Superior temporal gyrus (tissue), 1 donor: Measurements from ENCODE around the gene ASAH2.
"Not testable (repeated sequence)": the region's sequence is repeated elsewhere in the genome, so short reads cannot be mapped to it uniquely, and the experiment has no call there.

Experiments
- DNase-seq: peaks from one replicate; pipeline ENCODE4 v3.0.0-alpha.2; 2016; ENCODE audit errors: extremely low spot score

ASAH2 gene

DNA sequence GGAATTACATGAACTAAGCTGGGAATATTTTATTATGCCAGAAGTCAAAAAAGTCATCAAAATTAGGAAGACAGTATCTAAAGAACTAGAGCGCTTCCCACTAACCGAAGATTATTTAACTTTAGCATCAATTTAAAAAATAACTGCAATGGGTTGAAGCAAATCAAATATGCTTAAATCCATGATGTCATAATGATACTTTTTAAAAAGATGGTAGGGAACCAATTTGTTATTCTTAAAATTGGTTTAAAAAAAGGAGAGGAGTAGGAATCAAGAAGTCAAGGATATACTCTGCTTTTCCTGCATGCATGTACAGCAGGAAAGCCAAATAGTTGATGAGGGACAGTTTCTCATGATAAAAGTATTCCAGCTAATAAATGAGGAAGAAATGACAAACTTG is 3.2 kb upstream of the ASAH2 start:
- no peak for DNase-seq

DNA sequence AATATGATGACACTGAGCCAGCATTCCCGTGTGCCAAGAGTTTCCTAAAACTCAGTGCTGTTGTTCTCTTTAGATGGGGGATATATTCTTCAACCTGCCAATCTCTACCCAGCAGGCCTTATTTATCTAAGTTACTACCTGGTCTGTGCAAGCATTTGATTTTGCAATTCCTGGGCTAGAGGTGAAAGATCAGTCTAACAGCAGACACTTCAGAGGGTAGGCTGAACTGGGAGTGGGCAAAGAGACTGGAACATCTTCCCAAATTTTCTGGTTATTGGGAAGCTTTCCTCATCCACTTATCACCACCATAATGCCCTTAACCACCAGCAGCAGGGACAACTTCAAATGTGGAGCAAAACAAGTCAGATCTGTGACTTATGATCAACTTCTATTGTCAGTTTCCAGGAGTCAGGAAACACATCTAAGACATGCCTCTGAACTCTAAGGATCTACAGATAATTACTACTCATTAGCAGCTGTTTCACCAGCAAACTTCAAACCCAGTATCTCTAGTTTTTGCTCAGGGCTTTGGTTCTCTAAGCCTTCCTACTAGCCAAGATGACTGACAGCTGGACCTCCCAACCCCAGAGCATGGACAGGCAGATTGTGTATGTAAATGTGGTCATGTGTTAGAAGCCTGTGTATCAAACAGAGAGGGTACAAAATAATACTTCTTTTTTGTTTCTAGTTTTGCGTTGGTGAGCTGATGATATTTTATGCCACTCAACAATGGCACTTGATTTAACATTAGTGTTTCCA is 1.0 kb downstream of the ASAH2 start:
- DNase-seq = no peak

- no peak for DNase-seq
These were observed 2.7 kb downstream of the ASAH2 start for GRCh38 chr10:50248598-50248997.

DNA sequence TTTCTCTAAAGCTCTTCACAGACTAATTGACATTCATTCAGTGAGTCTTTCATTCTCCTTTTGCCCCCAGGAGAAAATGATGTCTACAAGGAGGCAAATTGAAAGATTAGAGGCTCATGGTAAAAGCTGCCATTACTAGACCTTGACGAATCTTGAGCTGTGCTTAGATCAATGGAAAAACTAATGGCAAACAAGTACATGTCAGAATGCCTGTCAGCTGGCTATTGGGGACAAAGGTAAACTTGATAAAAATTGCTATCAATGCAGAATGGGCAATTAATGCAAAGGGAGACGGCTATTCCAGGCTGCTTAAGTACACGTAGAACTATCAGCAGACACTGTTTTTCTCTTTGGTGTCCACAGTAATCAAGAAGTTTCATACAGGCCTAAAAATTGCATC is 3.3 kb downstream of the ASAH2 start:
- DNase-seq = no peak

DNA sequence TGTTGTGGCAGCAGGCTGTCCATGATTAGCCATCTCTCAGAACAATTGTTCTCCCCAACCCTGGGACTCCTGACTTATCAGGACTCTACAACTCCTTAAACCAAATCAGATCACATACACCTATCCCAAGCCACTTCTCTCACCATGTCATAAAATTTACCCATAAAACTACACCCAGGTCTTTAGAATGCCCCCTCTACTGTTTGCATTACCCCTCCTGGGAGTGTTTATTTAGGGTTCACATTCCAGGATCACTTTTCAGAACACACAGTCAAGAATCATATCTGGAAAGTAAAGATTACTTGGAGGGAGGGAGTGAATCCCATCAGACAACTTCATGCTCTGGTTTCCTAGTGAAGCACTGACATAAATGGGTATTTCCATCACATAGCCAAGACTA is 7.1 kb downstream of the ASAH2 start:
- DNase-seq = no peak

DNA sequence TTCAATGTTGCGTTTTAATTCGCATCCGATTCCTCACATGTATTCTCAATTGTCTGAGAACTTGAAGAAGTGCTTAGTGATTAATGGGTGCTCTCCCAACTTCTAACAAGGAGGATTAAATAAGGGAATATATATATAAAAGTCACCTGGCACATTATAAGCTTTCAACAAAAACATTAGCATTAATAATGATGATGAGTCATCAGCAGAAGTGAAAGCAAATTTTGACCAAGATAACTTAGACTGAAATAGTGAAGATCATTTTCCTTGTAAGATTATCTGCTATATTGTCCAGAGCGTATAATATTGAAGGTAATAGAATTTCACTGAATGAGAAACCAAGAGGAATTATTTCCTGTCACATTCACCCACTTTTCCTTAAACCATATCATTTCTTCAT is 8.5 kb downstream of the ASAH2 start:
- DNase-seq = no peak

DNA sequence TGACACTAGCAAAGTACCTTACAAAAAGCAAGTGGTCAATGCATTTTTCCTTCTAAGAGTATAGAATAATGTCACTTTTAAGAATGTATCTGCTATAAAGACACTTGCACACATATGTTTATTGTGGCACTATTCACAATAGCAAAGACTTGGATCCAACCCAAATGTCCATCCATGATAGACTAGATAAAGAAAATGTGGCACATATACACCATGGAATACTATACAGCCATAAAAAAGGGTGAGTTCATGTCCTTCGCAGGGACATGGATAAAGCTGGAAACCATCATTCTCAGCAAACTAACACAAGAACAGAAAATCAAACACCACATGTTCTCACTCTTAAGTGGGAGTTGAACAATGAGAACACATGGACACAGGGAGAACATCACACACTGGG is 9.8 kb downstream of the ASAH2 start:
- DNase-seq = not testable (repeated sequence)

DNA sequence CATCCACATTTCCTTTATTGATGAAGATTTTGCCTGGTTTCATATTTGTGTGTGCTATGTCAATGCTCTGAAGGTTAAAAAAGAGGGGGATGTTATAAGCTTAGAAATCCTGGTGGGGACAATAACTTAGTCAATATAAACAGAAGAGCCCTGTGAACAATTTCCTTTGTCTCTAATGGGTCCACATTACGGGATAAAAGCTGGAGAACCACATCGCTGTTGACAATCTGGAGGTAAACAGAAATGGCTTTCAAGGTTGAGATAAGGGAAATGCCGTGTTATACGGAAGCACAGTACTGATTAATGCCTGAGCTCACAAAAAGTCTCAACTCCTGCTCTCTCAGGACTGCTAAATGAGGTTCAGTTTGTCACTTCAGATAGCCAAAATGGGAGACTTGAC is 16.8 kb downstream of the ASAH2 start:
- no peak for DNase-seq

- no peak for DNase-seq
These were observed 19.1 kb downstream of the ASAH2 start for GRCh38 chr10:50232261-50232639.

GRCh38 chr10:50231515-50232260 is 19.6 kb downstream of the ASAH2 start:
- no peak for DNase-seq

- no peak for DNase-seq
These were observed 21.9 kb downstream of the ASAH2 start for GRCh38 chr10:50229460-50229859.

GRCh38 chr10:50228672-50229071 is 22.6 kb downstream of the ASAH2 start:
- no peak for DNase-seq

DNA sequence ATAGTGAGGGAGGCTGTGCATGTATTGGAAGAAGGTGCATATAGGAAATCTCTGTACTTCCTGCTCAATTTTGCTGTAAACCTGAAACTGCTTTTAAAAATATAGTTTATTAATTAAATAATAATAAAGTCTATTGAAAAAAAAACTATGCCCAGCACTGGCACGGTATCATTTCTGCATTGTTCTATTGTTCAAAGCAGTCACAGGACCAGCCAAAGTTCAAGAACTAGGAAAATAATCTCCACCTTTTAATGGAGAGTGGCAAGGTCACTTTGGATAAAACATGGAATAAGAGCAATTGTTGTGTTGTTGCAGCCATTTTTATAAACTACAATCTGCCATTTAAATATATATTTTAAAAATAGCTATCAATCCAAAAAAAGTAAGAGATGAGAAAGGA is 24.7 kb downstream of the ASAH2 start:
- no peak for DNase-seq

- DNase-seq = peak; percentile 69
These were observed 26.9 kb downstream of the ASAH2 start for GRCh38 chr10:50224330-50224952.

DNA sequence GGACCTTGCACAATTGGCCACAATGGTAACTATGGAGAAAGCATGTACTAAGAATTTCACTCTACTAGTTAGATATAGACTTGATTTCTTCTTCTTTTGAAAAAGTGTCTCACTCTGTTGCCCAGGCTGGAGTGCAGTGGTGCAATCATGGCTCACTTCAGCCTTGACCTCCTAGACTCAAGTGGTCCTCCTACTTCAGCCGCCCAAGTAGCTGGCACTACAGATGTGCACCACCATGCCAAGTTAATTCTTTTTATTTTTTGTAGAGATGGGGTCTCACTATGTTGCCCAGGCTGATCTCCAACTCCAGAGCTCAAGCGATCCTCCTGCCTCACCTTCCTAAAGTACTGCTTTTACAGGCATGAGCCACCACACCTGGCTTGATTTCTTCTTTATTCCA is 29.1 kb downstream of the ASAH2 start:
- DNase-seq = no peak

DNA sequence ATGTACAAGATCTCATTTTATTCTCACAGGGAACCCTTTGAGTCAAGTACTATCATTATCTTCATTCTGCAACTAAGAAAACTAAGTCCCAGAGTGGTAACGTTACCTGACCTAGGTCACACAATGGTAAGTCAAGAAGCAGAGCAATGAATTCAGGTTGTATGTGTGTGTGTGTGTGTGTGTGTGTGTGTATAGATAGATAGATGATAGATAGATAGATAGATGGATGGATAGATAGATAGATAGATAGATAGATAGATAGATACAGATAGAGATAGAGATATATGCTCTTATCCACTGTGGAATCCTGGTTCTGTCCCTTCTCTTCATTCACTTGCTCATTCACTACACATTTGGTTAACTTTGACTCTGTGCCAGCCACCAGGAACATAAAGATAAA is 29.8 kb downstream of the ASAH2 start:
- no peak for DNase-seq

- no peak for DNase-seq
These were observed 31.7 kb downstream of the ASAH2 start for GRCh38 chr10:50219646-50220045.

DNA sequence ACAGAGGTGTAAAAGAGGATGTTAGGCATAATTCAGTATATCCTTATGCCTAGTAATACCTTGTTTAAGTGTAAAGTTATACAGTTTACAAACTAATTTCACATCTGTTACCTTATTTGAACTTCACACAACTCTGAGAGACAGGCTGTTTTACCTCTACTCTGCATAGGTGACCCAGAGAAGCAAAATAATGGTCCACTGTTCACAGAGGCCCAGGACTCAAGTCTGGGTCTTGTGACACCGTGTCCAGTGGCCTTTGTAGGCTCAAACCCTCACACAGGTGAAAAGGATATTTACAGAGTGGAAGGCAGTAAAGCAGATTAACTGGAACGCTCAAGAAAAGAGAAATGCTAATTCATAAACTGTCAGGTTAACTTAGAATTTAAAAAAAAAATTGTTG is 32.1 kb downstream of the ASAH2 start:
- DNase-seq = no peak

- no peak for DNase-seq
These were observed 34.4 kb downstream of the ASAH2 start for GRCh38 chr10:50216894-50217293.

DNA sequence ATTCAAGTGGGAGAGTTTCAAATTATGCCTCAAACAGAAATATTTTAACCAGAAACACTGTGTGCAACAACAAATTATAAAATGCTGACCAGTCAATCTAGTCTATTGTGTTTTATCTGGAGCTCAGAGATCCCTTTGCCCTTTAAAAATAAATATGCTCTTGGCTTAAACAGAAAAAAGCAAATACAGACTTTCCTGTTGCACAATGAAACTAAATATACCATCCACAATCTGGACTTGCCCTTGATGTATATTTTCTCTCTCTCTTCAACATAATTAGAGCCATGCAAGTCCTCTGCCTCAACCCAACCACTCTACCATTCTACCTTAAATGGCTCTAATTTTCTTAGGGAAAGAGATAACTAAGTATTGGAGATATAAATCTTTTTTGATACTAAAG is 34.9 kb downstream of the ASAH2 start:
- DNase-seq = no peak

DNA sequence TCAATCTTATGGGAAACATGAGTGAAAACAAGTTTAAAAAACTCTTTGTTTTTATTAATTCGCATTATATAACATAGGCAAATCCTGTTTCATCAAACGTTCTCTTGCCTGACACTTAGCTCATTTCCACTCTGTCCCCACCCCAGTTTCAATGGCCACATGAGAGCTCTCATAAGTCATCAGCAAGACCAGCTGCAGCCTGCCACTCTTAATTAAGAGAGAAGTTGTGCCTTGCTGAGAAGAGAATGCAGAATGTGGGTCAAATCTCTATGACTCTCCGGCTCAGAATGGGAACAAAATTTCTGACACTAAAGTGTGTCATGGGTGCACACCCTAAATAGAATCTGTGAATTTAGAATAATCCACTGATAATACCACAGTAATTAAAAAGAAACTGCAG is 39.6 kb downstream of the ASAH2 start:
- no peak for DNase-seq

DNA sequence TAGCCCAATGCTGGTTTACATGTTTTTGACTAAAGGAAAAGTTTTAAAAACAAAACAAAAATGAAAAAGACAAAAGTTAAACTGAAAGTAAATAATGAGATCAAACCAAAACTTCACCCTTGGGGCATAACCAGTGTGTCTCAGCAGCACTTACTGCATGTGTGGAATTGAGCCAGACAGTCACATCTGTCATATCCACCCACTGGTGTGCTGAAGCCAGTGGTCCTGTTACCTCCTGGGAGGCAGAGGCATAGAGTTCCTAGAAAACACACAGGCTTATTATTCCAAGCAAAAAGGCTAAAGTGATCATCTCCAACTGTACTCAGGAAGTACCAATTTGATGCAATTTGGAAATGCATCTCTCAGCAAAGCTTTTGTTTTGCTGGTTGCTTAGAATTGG is 40.4 kb downstream of the ASAH2 start:
- DNase-seq = no peak
